LNCaP clone FGC (cell line): ENCODE measurements around the gene OLFM1.

Source experiments
- DNase-seq: peaks from one replicate; pipeline ENCODE4 v3.0.0-alpha.2; 2011; ENCODE audit warnings: low read depth
- H3K4me3 ChIP-seq: 2 replicates; pipeline ENCODE4 v1.5.1; 2011; ENCODE audit warnings: mild to moderate bottlenecking, low read depth, low read length, control low read depth
- CTCF ChIP-seq: IDR thresholded peaks from 2 replicates; pipeline ENCODE4 v1.5.1; 2012; ENCODE audit warnings: mild to moderate bottlenecking; ENCODE audit not compliant: control insufficient read depth, insufficient read depth; ENCODE audit errors: extremely low read depth

OLFM1 gene

GRCh38 chr9:135084881-135085760, 2.3 kb upstream of the OLFM1 start:
- peak; percentile 16; the same call in 1 of the 2 replicates for TF ChIP-seq CTCF
- DNase-seq = no peak
- no peak overlapping the region for H3K4me3 ChIP-seq

GRCh38 chr9:135085830-135086546, 1.5 kb upstream of the OLFM1 start:
- peak overlapping the region; percentile 21; the same call in 1 of the 2 replicates for H3K4me3 ChIP-seq
- peak; percentile 96 for TF ChIP-seq CTCF
- peak; percentile 22 for DNase-seq

GRCh38 chr9:135086597-135087488, 625 bp upstream of the OLFM1 start:
- no peak for TF ChIP-seq CTCF
- H3K4me3 ChIP-seq = no peak overlapping the region
- no peak for DNase-seq

- no peak overlapping the region for H3K4me3 ChIP-seq
- no peak for DNase-seq
- no peak for TF ChIP-seq CTCF
Observed at GRCh38 chr9:135087899-135088347, 455 bp downstream of the OLFM1 start.

GRCh38 chr9:135088348-135088978, 995 bp downstream of the OLFM1 start:
- no peak for DNase-seq
- H3K4me3 ChIP-seq = no peak overlapping the region
- TF ChIP-seq CTCF = no peak

GRCh38 chr9:135088979-135089847, 1.7 kb downstream of the OLFM1 start:
- no peak for TF ChIP-seq CTCF
- no peak overlapping the region for H3K4me3 ChIP-seq
- DNase-seq = no peak
